Measurements from ENCODE around the gene PAX2. TPM values are rescaled to one million over a fixed set of nuclear protein-coding genes. Genes with fewer than 3 reads are reported as not detected.

PAX2 gene
- total and polyA plus RNA-seq, 4 donors = not detected

GRCh38 chr10:100736144-100736808 is 9.1 kb upstream of the PAX2 start:
- WGBS = 50% methylated on average over 6 of the region's 6 CpGs
- peaks cover 11 to 33% (median 21%) of the 10 kb centered on the region in 4 donors for H3K27me3 ChIP-seq (ENCODE audit: control insufficient read depth in 4 of 4, insufficient read depth in 4 of 4, low read length in 3 of 4)
- no peaks in the 10 kb centered on the region for H3K36me3 ChIP-seq (ENCODE audit: control insufficient read depth in 4 of 4, insufficient read depth in 3 of 4, low read depth in 1 of 4, low read length in 3 of 4)
- TF ChIP-seq SP1 (IDR thresholded peaks at IDR 0.05) (no peak), REST (IDR thresholded peaks at IDR 0.05) (no peak), EGR1 (IDR thresholded peaks at IDR 0.05; ENCODE audit: low read depth in 2 of 2) (no peak), GABPA (IDR thresholded peaks at IDR 0.05 in 1 of 2, conservative IDR thresholded peaks at IDR 0.05 in 1 of 2) (no peak), ZBTB33 (IDR thresholded peaks at IDR 0.05) (no peak), CTCF (IDR thresholded peaks at IDR 0.05; ENCODE audit: low read depth, low read length, missing input control) (no peak), JUND (IDR thresholded peaks at IDR 0.05) (no peak), RAD21 (IDR thresholded peaks at IDR 0.05) (no peak), NR2F2 (IDR thresholded peaks at IDR 0.05) (no peak), HNF4G (IDR thresholded peaks at IDR 0.05) (no peak), FOXA1 (IDR thresholded peaks at IDR 0.05) (no peak), YY1 (IDR thresholded peaks at IDR 0.05) (no peak), ATF3 (IDR thresholded peaks at IDR 0.05) (no peak), MAX (IDR thresholded peaks at IDR 0.05) (no peak), RXRA (IDR thresholded peaks at IDR 0.05) (no peak)
- peaks cover 8 to 24% (median 12%) of the 10 kb centered on the region in 4 donors for H3K4me1 ChIP-seq (ENCODE audit: control insufficient read depth in 4 of 4, insufficient read depth in 4 of 4, low read length in 3 of 4)
- no peaks in the 10 kb centered on the region for H3K9me3 ChIP-seq (ENCODE audit: control insufficient read depth in 4 of 4, low read length in 3 of 4)
- no peak overlapping the region for H3K4me3 ChIP-seq (ENCODE audit: low read depth in 1 of 3, low read length in 3 of 3)
- no peak overlapping the region for H3K9ac ChIP-seq (ENCODE audit: low read depth in 1 of 2, low read length in 2 of 2)
- DNase-seq (ENCODE audit: low spot score) = no peak
- H3K27ac ChIP-seq (ENCODE audit: low read depth in 1 of 2, low read length in 2 of 2) = no peak overlapping the region

Data from liver (tissue), 9 donors.